Mucosa of gallbladder (tissue), 1 donor: ENCODE results near the gene UBTD1. TPM values are rescaled to one million over a fixed set of nuclear protein-coding genes. Genes with fewer than 3 reads are reported as not detected.

ENCODE experiments used
- DNase-seq: peaks from one replicate; pipeline ENCODE4 v3.0.0-alpha.2; 2020; ENCODE audit warnings: low spot score
- total RNA-seq: library from RNA; stranded (reverse); gene quantifications from one replicate; pipeline ENCODE4 v1.2.1, GENCODE V29; 2021
- donor health status: DM: no; HTN: no; CAD: no.

UBTD1 gene
- total RNA-seq, 1 donor from 2014 or later = 13.8 TPM

GRCh38 chr10:97584798-97585438 lies 86.2 kb downstream of the UBTD1 start:
- DNase-seq = no peak

GRCh38 chr10:97585439-97585811 lies 86.7 kb downstream of the UBTD1 start:
- DNase-seq = no peak

DNA sequence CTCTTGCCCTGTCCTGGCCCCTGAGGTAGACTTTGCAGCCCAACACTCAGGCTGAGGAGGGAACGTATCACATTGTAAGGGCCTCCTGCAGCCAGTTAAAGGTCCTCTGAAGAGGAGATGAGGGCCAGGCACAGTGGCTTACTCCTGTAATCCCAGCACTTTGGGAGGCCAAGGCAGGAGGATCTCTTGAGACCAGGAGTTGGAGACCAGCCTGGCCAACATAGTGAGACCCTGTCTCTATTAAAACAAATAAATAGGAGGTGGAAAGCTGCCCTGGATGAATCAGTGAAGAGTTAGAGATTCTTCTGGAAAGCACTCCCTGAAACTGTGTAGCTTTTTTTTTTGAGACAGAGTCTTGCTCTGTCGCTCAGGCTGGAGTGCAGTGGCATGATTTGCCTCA lies 88.5 kb downstream of the UBTD1 start:
- DNase-seq = no peak

GRCh38 chr10:97589479-97589878 lies 90.8 kb downstream of the UBTD1 start, which contains the start of gene C10orf62:
C10orf62 (plus strand) TSS chr10:97589721; CDS start chr10:97589898, 177 bp downstream.
- no peak for DNase-seq

GRCh38 chr10:97590082-97590747 lies 91.5 kb downstream of the UBTD1 start:
- DNase-seq = no peak

- DNase-seq = no peak
Measured at GRCh38 chr10:97590748-97591495, 92.2 kb downstream of the UBTD1 start.

- DNase-seq = no peak
Measured at GRCh38 chr10:97593421-97593820, 94.7 kb downstream of the UBTD1 start.

GRCh38 chr10:97596101-97597082 lies 97.7 kb downstream of the UBTD1 start:
- DNase-seq = peak; percentile 64

DNA sequence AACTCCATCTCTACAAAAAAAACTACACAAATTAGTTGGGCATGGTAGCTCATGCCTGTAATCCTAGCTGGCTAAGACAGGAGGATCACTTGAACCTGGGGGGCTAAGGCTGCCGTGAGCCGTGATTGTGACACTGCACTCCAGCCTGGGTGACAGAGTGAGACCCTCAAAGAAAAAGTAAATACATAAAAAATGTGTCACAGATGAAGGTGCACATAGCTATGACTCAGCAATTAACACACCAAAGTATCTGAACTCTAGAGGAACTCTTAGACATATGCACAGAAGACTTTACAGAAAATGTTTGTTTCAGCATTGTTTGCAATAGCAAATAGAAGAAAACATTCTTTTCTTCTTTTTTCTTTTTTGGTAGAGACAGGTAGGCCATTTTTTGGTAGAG lies 99.1 kb downstream of the UBTD1 start:
- no peak for DNase-seq

- DNase-seq = no peak
Measured at GRCh38 chr10:97598407-97599271, 99.9 kb downstream of the UBTD1 start.

DNA sequence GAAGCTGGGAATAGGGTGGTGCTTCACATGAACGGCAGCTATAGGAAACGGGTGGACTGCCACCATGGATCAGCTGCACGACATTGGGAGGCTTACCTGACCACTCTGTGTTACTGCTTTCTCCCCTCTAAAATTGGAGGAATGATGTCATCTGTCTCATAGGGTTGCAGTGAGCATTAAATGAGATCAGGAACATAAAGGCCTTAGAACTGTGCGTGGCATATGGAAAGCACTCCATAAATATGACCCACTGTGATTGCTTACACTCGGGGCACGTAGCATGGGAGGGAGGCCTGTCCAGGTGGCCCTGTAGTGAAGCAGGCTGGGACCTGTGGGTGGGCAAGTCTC lies 100.5 kb downstream of the UBTD1 start:
- DNase-seq = no peak

GRCh38 chr10:97600616-97601015 lies 101.9 kb downstream of the UBTD1 start:
- DNase-seq = no peak

DNA sequence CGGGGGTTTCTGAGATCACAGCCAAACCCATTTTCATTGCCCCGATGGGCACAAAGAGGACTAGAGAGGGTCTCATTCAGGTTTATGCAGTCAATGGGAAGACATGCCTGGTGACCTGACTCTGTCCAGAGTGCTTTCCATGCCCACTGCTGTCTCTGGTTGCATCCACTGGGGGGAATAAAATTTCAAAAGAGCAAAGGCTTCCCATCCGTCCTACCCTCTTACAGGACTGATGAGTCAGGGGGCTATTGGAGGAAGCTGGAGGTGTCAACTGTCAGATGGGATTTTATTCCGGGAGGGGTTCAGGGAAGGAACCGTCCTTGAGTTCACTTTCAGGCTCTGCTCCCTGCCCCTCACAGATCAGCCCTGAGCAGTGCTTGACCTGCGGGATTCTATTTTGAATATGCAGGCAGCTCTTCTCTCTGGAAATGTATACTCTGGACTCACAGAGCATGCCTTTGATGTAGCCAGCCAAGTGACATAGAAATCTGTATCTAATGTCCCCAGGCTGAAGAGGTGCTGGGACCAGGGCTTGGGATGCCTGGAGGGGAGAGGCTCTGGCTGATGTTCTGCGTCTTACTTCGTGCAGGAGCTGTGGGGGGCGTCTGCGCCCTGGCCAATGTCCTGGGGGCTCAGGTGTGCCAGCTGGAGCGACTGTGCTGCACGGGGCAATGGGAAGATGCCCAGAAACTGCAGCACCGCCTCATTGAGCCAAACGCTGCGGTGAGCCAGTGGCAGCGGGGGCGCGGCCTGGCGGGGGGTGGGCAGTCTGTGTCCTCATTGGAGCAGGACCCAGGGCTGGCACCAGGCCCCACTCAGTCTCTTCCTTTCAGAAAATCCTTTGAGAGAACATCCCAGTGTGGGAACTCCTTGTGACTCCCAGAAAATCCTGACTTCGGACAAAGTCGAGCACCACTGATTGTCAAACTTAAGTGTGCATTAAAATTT lies 102.8 kb downstream of the UBTD1 start:
- DNase-seq = no peak

- no peak for DNase-seq
Measured at GRCh38 chr10:97607095-97607636, 108.4 kb downstream of the UBTD1 start.

DNA sequence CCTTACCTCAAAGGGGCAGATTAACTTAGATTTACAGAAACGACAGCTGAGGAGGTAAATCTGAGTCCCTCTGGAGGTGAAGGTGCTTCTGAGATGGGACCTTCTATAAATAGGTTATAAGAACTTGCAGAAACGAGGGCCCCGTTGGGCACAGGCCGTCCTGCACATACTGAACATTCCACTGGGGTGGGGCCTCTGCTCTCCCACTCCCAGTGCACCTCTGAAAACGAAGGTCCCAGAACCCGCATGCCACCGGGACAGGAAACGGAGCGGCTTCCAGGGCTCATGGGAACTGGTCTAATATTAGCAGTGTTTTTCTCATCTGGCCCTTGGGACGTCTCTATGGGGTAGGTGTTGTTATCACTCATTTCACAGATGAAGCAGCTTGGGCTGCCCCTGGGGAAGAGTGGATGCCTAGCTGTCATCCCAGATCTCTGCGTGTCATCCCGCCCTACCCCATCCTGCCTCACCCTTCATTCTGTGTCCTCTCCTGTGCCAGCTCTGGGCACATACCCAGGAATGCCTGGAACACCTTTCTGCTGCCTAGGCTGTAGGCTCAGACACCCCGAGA lies 110.4 kb downstream of the UBTD1 start:
- DNase-seq = no peak

- no peak for DNase-seq
Measured at GRCh38 chr10:97611473-97611872, 112.7 kb downstream of the UBTD1 start.

GRCh38 chr10:97612386-97612785 lies 113.7 kb downstream of the UBTD1 start:
- DNase-seq = no peak

DNA sequence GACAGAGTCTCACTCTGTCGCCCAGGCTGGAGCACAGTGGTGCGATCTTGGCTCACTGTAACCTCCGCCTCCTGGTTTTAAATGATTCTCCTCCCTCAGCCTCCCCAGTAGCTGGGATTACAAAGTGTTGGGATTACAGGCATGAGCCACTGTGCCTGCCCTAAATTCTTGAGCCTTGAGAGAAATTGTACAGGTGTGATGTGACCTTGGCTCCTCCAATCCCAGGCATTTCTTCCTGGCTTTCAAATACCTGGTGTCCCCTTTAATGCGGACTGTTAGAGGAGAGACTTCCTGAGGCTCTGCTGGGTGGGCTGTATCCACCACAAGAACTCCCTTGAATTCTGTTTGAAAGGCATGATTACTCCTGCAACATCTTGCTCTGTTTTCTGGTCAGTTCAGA lies 119.6 kb downstream of the UBTD1 start:
- DNase-seq = no peak

DNA sequence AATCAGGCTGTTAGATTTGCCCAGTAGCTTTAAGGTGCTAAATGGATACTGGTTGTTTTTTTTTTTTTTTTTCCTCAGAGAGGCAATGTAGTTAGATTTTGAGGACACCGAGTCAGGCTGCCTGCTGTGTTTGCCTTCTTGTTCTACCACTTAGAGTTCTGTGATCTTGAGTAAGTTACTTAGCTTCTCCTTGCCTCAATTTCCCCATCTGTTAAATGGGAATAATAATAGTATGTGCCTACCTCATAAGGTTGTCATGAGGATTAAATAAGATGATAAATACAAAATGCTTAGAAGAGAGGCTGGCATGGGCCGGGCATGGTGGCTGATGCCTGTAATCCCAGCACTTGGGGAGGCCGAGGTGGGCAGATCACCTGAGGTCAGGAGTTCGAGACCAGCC lies 120.0 kb downstream of the UBTD1 start:
- no peak for DNase-seq
